ENCODE results near the gene ANKRD33B.

Gene ANKRD33B

GRCh38 chr5:10639846-10640368 lies 76.0 kb downstream of the ANKRD33B start:
- no peaks in the 10 kb centered on the region for H3K9me3 ChIP-seq (ENCODE audit: control insufficient read depth, low read length)
- H3K27ac ChIP-seq (ENCODE audit: low read length, poor library complexity, severe bottlenecking), result no peak overlapping the region
- no peak overlapping the region for H3K4me3 ChIP-seq (ENCODE audit: insufficient read depth in 1 of 2, low read depth in 1 of 2, low read length in 2 of 2)
- H3K27me3 ChIP-seq (ENCODE audit: control insufficient read depth in 1 of 2, insufficient read depth in 1 of 2, low read length in 2 of 2), result no peaks in the 10 kb centered on the region
- H2AK5ac ChIP-seq (ENCODE audit: low read length, severe bottlenecking), result no peak overlapping the region
- peaks cover 2 to 10% of the 10 kb centered on the region in 2 experiments for H3K36me3 ChIP-seq (ENCODE audit: control insufficient read depth in 1 of 2, insufficient read depth in 2 of 2, low read depth in 1 of 2, low read length in 2 of 2)
- no peak overlapping the region for H3K18ac ChIP-seq (ENCODE audit: low read depth in 1 of 2, low read length in 2 of 2)
- H3K9ac ChIP-seq (ENCODE audit: low read length), result no peak overlapping the region
- no peak overlapping the region for H2BK120ac ChIP-seq (ENCODE audit: low read depth, low read length)
- no peak overlapping the region for H4K8ac ChIP-seq (ENCODE audit: low read length)
- no peak overlapping the region for H3K14ac ChIP-seq (ENCODE audit: low read length in 2 of 2)
- no peak overlapping the region for H3K23ac ChIP-seq (ENCODE audit: low read length in 2 of 2)
- H4K91ac ChIP-seq (ENCODE audit: low read length), result no peak overlapping the region
- H2BK15ac ChIP-seq (ENCODE audit: low read depth, poor library complexity, severe bottlenecking), result no peak overlapping the region
- H2AFZ ChIP-seq (ENCODE audit: low read depth, low read length), result no peak overlapping the region
- no peak overlapping the region for H3K4me2 ChIP-seq (ENCODE audit: low read length, poor library complexity, severe bottlenecking)
- no peak for DNase-seq
- H2BK12ac ChIP-seq (ENCODE audit: low read length in 2 of 2), result no peak overlapping the region
- 85% methylated on average over 15 of the region's 48 CpGs for WGBS
- no peak overlapping the region for H2BK5ac ChIP-seq (ENCODE audit: low read depth, low read length, poor library complexity, severe bottlenecking)
- H3K79me1 ChIP-seq (replicated peaks; ENCODE audit: low read length, poor library complexity, severe bottlenecking), result peaks cover 34% of the 10 kb centered on the region
- H3K4ac ChIP-seq (ENCODE audit: low read depth in 1 of 2, low read length in 2 of 2), result no peak overlapping the region
- peaks cover 13% of the 10 kb centered on the region for H3K4me1 ChIP-seq (ENCODE audit: control insufficient read depth, insufficient read depth, low read depth, low read length)

- peaks cover 36% of the 10 kb centered on the region for H3K79me1 ChIP-seq (replicated peaks; ENCODE audit: low read length, poor library complexity, severe bottlenecking)
Observed at GRCh38 chr5:10642367-10642766, 78.5 kb downstream of the ANKRD33B start.

GRCh38 chr5:10644192-10644591 lies 80.3 kb downstream of the ANKRD33B start:
- WGBS, result 69% methylated on average over 9 of the region's 9 CpGs

More at GRCh38 chr5:10642367-10642766, 78.5 kb downstream of the ANKRD33B start:
- Histone ChIP-seq H4K8ac (ENCODE audit: low read length) (no peak overlapping the region), H3K23ac (ENCODE audit: low read length in 2 of 2) (no peak overlapping the region), H2BK5ac (ENCODE audit: low read depth, low read length, poor library complexity, severe bottlenecking) (no peak overlapping the region), H3K27ac (ENCODE audit: low read length, poor library complexity, severe bottlenecking) (no peak overlapping the region), H2BK15ac (ENCODE audit: low read depth, poor library complexity, severe bottlenecking) (no peak overlapping the region), H4K91ac (ENCODE audit: low read length) (no peak overlapping the region), H3K4ac (ENCODE audit: low read depth in 1 of 2, low read length in 2 of 2) (no peak overlapping the region), H3K18ac (ENCODE audit: low read depth in 1 of 2, low read length in 2 of 2) (no peak overlapping the region), H3K4me3 (ENCODE audit: insufficient read depth in 1 of 2, low read depth in 1 of 2, low read length in 2 of 2) (no peak overlapping the region), H2BK12ac (ENCODE audit: low read length in 2 of 2) (no peak overlapping the region), H2BK120ac (ENCODE audit: low read depth, low read length) (no peak overlapping the region), H3K9ac (ENCODE audit: low read length) (no peak overlapping the region), H2AFZ (ENCODE audit: low read depth, low read length) (no peak overlapping the region), H3K4me1 (ENCODE audit: control insufficient read depth, insufficient read depth, low read depth, low read length) (peaks cover 4% of the 10 kb centered on the region), H3K9me3 (ENCODE audit: control insufficient read depth, low read length) (no peaks in the 10 kb centered on the region), H3K36me3 (ENCODE audit: control insufficient read depth in 1 of 2, insufficient read depth in 2 of 2, low read depth in 1 of 2, low read length in 2 of 2) (peaks cover 2 to 21% of the 10 kb centered on the region in 2 experiments), H2AK5ac (ENCODE audit: low read length, severe bottlenecking) (no peak overlapping the region), H3K27me3 (ENCODE audit: control insufficient read depth in 1 of 2, insufficient read depth in 1 of 2, low read length in 2 of 2) (no peaks in the 10 kb centered on the region), H3K4me2 (ENCODE audit: low read length, poor library complexity, severe bottlenecking) (no peak overlapping the region), H3K14ac (ENCODE audit: low read length in 2 of 2) (no peak overlapping the region)
- WGBS, result 85% methylated on average over 6 of the region's 7 CpGs
- no peak for DNase-seq

GRCh38 chr5:10645146-10645545 lies 81.3 kb downstream of the ANKRD33B start:
- Histone ChIP-seq H3K4me1 (ENCODE audit: control insufficient read depth, insufficient read depth, low read depth, low read length) (no peaks in the 10 kb centered on the region), H2BK15ac (ENCODE audit: low read depth, poor library complexity, severe bottlenecking) (no peak overlapping the region), H3K14ac (ENCODE audit: low read length in 2 of 2) (no peak overlapping the region), H4K91ac (ENCODE audit: low read length) (no peak overlapping the region), H3K18ac (ENCODE audit: low read depth in 1 of 2, low read length in 2 of 2) (no peak overlapping the region), H2AFZ (ENCODE audit: low read depth, low read length) (no peak overlapping the region), H2BK12ac (ENCODE audit: low read length in 2 of 2) (no peak overlapping the region), H3K4me2 (ENCODE audit: low read length, poor library complexity, severe bottlenecking) (no peak overlapping the region), H3K9ac (ENCODE audit: low read length) (no peak overlapping the region), H2AK5ac (ENCODE audit: low read length, severe bottlenecking) (no peak overlapping the region), H3K4ac (ENCODE audit: low read depth in 1 of 2, low read length in 2 of 2) (no peak overlapping the region), H3K27ac (ENCODE audit: low read length, poor library complexity, severe bottlenecking) (no peak overlapping the region), H3K4me3 (ENCODE audit: insufficient read depth in 1 of 2, low read depth in 1 of 2, low read length in 2 of 2) (no peak overlapping the region), H3K23ac (ENCODE audit: low read length in 2 of 2) (no peak overlapping the region), H4K8ac (ENCODE audit: low read length) (no peak overlapping the region), H2BK5ac (ENCODE audit: low read depth, low read length, poor library complexity, severe bottlenecking) (no peak overlapping the region), H3K9me3 (ENCODE audit: control insufficient read depth, low read length) (no peaks in the 10 kb centered on the region), H2BK120ac (ENCODE audit: low read depth, low read length) (no peak overlapping the region), H3K27me3 (ENCODE audit: control insufficient read depth in 1 of 2, insufficient read depth in 1 of 2, low read length in 2 of 2) (no peaks in the 10 kb centered on the region), H3K36me3 (ENCODE audit: control insufficient read depth in 1 of 2, insufficient read depth in 2 of 2, low read depth in 1 of 2, low read length in 2 of 2) (peaks cover 2 to 26% of the 10 kb centered on the region in 2 experiments), H3K79me1 (replicated peaks; ENCODE audit: low read length, poor library complexity, severe bottlenecking) (peaks cover 39% of the 10 kb centered on the region)
- DNase-seq, result no peak
- over 99% methylated on average over 3 of the region's 3 CpGs for WGBS

More at GRCh38 chr5:10644192-10644591, 80.3 kb downstream of the ANKRD33B start:
- no peak overlapping the region for H2AK5ac ChIP-seq (ENCODE audit: low read length, severe bottlenecking)
- H3K4me2 ChIP-seq (ENCODE audit: low read length, poor library complexity, severe bottlenecking), result no peak overlapping the region
- H2BK12ac ChIP-seq (ENCODE audit: low read length in 2 of 2), result no peak overlapping the region
- no peak overlapping the region for H3K4ac ChIP-seq (ENCODE audit: low read depth in 1 of 2, low read length in 2 of 2)
- no peak overlapping the region for H4K91ac ChIP-seq (ENCODE audit: low read length)
- peaks cover 2 to 17% of the 10 kb centered on the region in 2 experiments for H3K36me3 ChIP-seq (ENCODE audit: control insufficient read depth in 1 of 2, insufficient read depth in 2 of 2, low read depth in 1 of 2, low read length in 2 of 2)
- no peak overlapping the region for H2BK120ac ChIP-seq (ENCODE audit: low read depth, low read length)
- H3K18ac ChIP-seq (ENCODE audit: low read depth in 1 of 2, low read length in 2 of 2), result no peak overlapping the region
- peaks cover 38% of the 10 kb centered on the region for H3K79me1 ChIP-seq (replicated peaks; ENCODE audit: low read length, poor library complexity, severe bottlenecking)
- no peak overlapping the region for H3K23ac ChIP-seq (ENCODE audit: low read length in 2 of 2)
- H3K14ac ChIP-seq (ENCODE audit: low read length in 2 of 2), result no peak overlapping the region
- H4K8ac ChIP-seq (ENCODE audit: low read length), result no peak overlapping the region
- H2BK15ac ChIP-seq (ENCODE audit: low read depth, poor library complexity, severe bottlenecking), result no peak overlapping the region
- DNase-seq, result no peak
- H3K4me1 ChIP-seq (ENCODE audit: control insufficient read depth, insufficient read depth, low read depth, low read length), result no peaks in the 10 kb centered on the region
- H3K9me3 ChIP-seq (ENCODE audit: control insufficient read depth, low read length), result no peaks in the 10 kb centered on the region
- no peak overlapping the region for H2BK5ac ChIP-seq (ENCODE audit: low read depth, low read length, poor library complexity, severe bottlenecking)
- H3K4me3 ChIP-seq (ENCODE audit: insufficient read depth in 1 of 2, low read depth in 1 of 2, low read length in 2 of 2), result no peak overlapping the region
- no peak overlapping the region for H2AFZ ChIP-seq (ENCODE audit: low read depth, low read length)
- no peak overlapping the region for H3K27ac ChIP-seq (ENCODE audit: low read length, poor library complexity, severe bottlenecking)
- H3K27me3 ChIP-seq (ENCODE audit: control insufficient read depth in 1 of 2, insufficient read depth in 1 of 2, low read length in 2 of 2), result no peaks in the 10 kb centered on the region
- no peak overlapping the region for H3K9ac ChIP-seq (ENCODE audit: low read length)
